PFSK-1 (cell line): ENCODE measurements around the gene TMEM14A.

ENCODE experiments used
- REST ChIP-seq, 2 experiments: IDR thresholded peaks; 2 replicates each; pipeline versions ENCODE4 v1.6.1 to v1.8.0; 2011 to 2012; ENCODE audit warnings: low read depth in 2 of 2, low read length in 2 of 2, control low read depth in 1 of 2, inconsistent platforms in 1 of 2, mild to moderate bottlenecking in 1 of 2, moderate library complexity in 1 of 2; ENCODE audit not compliant: insufficient read depth in 1 of 2
- TAF1 ChIP-seq: IDR thresholded peaks from 2 replicates; pipeline ENCODE4 v1.6.1; 2012; ENCODE audit warnings: low read length, control low read depth, borderline replicate concordance; ENCODE audit not compliant: insufficient read depth

GRCh38 chr6:52640170-52640569 lies 30.7 kb upstream of the TMEM14A start:
- TF ChIP-seq REST (IDR thresholded peaks at IDR 0.05; ENCODE audit: insufficient read depth in 1 of 2, low read depth in 2 of 2, low read length in 2 of 2), result no peak
- TF ChIP-seq TAF1, result no peak
